ENCODE results near the gene MAML3.
A peak's percentile ranks its signal among the peaks of the same experiment; 100 is the strongest.

MAML3 gene

DNA sequence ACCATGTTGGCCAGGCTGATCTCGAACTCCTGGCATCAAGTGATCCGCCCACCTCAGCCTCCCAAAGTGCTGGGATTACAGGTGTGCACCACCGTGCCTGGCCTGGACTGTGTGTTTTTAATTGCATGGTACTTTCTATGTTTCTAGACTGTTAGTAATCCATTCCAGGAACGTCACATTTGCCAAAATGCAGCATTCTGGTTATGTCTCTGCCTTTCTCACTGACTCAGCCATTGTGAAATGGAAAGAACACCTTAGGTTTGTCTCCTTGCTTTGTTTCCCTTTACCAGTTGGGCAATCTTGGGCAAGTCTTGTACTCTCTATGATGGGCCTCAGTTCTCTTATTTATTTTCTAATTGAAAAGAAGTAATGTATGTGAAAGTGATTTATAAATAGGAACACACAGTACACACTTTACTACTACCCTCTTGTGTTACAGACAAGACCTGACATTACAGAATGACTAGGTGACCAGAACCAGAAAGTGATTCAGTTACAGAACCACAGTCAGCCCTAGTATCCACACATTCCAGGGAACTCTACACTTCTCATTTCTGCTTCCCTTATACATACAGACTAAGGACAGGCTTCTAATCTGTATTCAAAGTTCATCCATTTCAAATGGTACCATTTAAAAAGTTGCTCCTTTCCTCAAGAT, 301.2 kb downstream of the MAML3 start:
- DNase-seq: no peak

- DNase-seq: no peak
Observed at GRCh38 chr4:139851639-139852038, 302.3 kb downstream of the MAML3 start.

DNA sequence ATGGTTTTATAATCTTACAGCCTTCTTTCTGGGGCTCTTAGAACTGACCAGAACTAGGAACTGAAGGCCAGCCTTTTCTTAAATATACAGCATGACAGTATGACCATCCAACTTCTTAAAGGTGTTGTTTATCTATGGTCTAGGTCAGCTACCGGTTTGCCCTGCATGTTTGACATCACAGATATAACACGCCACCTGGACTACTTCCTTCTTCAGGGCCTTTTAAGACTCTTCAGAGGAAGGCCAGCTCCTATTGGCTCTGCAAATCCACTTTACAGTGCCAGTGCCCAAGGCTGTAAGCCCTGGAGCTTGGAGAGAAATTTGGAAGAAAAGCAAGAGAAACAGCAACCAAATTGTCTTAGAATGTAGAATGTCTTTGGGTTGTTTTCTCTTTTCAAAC, 302.9 kb downstream of the MAML3 start:
- no peak for DNase-seq

GRCh38 chr4:139849219-139849618, 304.8 kb downstream of the MAML3 start:
- DNase-seq: no peak

DNA sequence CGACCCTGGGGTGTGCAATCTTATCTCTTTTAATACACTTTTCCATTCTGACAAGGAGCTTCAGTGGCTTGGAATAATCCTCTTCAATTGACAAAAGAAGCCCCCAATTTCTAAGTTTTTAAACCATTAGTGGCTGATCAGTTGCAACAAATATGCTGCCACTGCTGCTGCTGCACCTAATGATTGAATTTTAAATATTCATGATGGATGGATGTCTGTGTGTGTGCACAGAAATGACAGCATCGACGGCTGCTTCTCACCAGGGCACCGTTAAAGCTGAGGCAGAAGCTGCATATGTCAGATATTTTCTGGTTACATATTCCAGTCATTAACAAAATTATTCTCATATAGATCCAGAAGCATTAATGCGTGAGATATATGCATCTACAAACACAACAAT, 306.0 kb downstream of the MAML3 start:
- no peak for DNase-seq

- no peak for DNase-seq
Observed at GRCh38 chr4:139847602-139848001, 306.4 kb downstream of the MAML3 start.

DNA sequence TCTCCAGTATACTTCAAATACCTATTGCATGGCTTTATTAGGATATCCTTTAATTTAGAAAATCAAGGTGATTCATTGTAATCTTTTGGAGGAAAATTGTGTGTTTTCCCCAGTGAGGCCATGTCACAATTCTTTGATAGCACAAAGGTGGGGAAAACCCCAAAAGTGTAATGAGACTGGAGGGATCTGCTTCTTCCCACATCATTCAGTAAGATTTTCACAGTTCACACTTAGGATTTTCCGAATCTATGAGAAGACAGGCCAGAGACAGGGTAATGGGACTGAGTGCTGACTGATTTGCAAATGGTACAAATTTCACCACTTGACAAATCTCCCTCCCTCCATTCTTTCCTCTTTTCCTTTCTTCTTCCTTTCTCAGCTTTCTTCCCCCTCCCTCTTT, 307.2 kb downstream of the MAML3 start:
- DNase-seq: no peak

DNA sequence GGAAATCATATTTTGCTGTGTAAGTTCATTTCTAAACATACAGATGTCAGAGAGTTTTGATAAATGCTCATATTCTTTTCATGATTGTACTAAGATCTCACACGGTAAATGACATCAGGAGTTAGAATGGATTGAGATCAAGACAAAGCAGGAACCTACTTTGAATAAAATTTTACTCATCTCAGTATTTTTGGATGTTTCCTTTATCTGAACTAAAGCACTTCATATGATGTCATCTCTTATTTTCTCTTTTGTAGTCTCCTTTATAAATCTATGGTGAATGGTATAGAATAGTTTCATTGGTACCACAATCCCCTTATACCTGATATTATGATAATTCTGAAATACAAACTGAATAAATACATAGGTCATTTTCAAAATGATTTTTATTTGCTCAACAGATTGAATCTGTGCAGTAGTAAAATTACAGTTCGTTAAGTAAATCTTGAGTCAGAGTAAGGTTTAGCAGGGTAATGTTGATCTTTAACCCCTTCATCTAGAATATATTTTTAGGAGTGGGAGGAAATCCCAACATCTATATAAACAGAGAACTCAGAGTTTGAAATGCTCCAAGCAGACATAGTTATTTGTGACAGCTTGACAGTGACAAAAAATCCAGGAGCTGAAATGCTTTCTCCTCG, 308.4 kb downstream of the MAML3 start:
- no peak for DNase-seq

DNA sequence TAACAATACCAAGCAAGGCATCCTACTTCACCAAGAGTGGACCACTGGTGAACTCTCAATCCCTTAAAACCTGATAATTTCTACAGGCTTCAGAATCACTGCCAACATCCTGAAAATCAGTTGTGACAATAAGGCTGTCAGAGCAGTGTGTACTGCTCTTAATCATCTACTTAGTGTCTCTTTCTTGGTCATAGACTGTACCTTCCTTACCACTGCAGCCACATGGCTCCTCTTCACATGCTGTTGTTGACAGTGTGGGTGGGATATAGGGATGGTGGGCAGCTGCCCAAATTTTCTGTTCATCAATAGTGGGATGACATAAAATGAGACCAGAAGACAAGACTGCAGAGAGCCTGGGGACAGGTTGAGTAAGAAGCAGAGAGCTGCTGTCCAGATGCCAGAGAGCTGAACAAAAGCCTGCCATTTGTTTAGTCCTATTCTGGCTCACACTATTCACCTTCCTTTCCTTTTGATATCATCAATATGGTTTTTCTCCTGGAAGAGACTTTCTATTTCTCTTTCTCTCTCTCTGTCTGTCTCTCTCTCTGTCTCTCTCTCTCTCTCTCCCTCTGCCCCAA, 309.4 kb downstream of the MAML3 start:
- DNase-seq: no peak

DNA sequence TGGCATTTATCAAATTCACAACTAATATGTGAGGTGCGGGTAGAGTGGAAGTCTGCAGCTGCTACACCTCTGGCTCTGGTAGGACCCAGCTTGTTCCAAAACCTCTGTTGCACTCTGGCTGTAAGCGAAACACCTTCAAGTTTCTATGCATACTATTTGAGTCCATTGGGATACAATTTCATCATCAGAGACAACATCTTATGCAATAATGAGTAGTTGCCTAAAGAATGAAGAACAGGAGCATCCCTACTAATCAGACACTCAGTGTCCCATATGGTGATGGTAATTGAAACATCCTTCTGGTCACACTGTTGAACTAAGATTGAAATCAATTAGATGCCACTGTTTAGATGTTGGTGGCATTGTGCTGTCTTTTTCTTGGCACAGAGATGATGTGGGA, 309.9 kb downstream of the MAML3 start:
- DNase-seq: no peak

DNA sequence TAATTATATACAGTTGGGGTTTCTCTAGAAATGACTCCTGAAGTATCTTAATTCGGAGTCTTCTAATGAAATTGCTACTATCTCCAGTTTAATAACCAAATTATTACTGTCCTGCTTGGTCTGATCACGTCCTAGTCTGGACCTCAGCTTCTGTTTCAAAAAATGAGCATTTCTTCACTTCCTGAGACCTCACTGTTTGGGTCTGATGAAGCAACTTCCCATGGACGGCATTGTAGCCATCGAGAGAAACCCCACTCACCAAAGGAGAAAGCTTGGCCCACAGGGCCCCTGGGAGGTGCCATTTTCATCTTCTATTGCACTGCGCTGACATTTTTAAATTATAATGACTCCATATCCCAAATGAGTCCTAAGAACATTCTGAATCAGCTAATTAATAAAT, 310.3 kb downstream of the MAML3 start:
- no peak for DNase-seq

DNA sequence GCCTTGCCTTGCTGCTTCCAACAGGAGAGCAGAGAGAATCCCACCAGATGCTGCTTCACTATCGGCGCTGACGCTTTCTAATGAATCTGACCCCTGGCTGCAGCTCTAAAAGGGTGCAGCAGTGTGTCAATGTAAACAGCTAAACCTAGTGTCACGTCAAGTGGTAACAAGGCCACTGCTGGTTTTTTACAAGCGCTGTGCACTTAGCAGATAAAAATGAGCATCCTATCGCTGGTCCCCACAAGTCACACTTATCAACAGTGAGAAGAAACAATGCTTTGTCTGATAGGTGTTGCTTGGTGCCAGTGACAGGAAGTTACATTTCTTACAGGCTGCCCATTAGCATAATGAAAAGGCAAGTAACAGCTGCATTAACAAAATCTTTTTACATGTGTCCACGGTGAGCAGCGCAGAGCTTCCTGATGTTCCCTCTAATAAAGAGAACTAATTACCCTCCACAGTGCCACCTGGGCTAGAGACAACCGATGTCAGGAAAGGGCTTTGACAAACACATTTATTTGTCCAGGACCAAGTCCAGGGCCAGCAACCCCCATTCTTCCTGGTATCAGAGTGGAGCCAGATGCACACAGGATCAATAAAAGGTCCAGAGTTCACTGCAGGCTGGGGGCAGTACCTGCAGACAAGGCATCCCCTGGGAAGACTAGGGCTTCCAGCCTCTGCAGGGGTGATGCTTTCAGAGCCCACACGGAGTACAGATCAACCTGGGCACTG, 312.4 kb downstream of the MAML3 start:
- DNase-seq: peak in 1 of 2 donors; percentile 2

GRCh38 chr4:139840773-139841172, 313.2 kb downstream of the MAML3 start:
- no peak for DNase-seq

DNA sequence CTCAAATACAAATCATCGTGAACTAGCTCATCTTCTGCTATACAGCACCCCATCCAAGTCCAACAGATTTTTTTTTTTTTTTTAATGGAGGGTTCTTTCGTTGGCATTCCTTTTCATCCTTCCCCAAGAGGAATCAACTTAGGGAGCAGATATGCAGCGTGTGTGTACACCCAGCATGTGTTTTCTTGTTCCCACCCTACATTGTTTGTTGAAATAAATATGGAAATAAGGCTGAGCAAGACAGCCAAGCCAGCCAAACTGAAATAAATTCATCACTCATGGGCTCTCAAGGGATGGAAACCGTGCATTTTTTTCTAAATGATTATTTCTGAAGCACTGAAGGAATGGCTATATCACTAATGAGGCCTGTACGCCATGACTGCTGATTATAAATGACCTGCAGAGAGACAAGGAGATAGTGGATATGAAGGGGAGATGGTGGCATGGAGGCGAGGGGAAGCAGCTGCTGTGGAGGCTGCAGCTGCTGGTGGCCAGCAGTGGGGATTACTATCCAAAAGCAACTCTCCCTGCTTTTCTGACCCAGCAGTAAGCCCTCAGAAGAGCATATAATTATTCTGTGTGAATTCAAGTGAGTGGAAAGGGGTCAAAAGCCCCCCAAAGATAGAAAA, 314.5 kb downstream of the MAML3 start:
- no peak for DNase-seq

DNA sequence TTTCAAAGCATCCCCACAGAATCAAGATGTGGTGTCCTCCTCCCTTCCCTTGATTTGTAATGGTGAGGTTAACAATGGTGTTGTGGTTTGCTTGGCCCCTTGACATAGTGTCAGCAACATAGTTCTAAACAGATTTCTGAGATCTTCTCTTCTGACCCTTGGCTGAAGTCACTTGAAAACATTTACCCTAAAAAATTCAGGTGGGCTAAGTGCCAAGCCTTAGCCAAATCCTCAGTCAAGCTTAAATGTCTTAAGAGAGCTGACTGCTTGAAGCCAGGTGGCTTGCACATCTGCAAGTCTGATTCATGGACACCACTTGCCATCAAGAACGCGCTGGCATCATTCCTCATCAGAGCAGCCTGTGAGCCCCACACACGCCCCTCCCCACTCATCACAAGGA, 315.2 kb downstream of the MAML3 start:
- DNase-seq: no peak

- no peak for DNase-seq
Observed at GRCh38 chr4:139834981-139835391, 319.0 kb downstream of the MAML3 start.

DNA sequence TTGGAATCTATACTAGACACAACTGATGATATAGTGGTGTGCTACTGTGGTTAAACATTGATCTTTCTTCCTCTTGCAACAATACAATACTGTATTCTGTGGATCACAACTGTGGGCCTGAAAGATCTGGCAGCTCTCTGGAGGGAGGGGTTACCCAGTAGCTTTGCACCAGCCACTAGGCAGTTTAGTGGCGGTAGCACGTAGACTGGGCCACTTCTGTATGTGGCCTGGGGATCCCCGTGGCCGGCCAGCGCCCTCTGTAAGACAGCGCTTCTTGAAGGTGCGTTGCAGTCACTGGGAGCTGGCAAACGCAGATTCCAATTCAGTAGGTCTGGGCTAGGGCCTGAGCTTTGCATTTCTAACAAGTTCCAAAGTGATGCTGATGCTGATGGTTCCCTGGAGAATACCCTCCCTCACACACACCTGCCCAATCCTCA, 319.7 kb downstream of the MAML3 start:
- no peak for DNase-seq

DNA sequence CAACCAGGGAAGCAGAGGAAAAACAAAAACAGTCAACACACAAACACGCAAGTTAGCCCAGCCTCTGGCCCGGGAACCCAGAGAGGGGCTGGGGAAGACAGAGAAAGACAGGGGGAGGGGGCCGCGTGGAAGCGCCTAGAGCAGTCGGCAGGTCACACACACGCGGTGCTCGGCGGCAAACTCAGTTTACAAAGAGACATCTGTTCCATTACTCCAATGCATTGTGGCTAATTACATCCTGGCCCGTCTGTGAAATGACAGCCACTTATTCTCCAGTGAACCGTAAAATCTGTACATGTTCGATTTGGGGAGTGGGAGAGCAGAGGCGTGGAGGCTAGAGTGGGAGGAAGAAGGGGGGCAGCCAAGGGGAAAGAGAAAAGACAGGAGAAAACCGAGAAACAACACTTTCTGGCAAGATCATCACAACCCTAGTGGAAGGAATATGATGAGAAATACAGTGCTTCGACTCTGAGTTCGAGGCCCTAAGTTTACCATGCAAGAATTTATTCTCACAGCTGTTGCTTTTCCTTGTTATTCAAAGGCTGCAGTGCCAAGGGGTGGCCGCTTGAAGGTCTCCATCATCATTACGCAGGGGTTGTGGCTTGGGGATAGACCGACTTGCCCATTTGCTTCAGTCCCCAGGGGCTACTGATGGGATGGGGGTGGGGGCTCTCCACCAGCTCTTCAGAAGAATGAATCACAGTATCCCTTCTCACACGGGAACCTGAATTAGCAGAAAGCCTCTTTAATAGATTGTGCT, 320.7 kb downstream of the MAML3 start:
- DNase-seq: no peak

- DNase-seq: peak in 1 of 2 donors; percentile 9
Observed at GRCh38 chr4:139828966-139829664, 324.9 kb downstream of the MAML3 start.

GRCh38 chr4:139826426-139826825, 327.6 kb downstream of the MAML3 start:
- no peak for DNase-seq

DNA sequence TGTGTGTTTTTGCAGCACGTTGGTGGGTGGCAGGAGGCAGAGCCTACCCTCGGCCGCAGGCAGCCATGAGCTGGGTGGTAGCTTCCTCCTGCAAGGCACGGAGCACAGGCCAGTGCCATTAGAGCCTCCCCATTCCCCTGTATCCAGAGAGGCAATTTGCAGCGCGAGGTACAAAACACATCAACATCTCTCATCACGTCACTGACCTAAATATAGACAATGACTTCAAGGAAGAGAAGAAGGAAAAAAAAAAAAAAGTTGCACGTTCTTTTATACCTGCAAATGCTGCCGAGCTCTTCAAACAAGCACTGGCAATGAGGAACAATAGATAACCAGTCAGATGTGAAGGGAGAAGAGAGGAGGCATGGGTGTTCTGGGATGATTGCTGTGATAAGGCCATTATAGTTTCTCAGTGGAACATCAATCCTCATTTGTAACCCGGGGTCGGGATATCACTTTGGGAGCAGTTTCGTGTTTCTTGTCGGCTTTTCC, 328.4 kb downstream of the MAML3 start:
- no peak for DNase-seq
